A673 (cell line): ENCODE measurements around the gene ACAD11. TPM values are rescaled to one million over a fixed set of nuclear protein-coding genes. Genes with fewer than 3 reads are reported as not detected.
"Not testable (repeated sequence)": the region's sequence is repeated elsewhere in the genome, so short reads cannot be mapped to it uniquely, and the experiment has no call there.

Experiments used
- BruUV-seq: library from RNA; stranded (reverse); fragments of 400-500 nt; replicated peaks from 2 replicates; lab custom pipeline; 2021; lab: Mats Ljungman, UMichigan
- CTCF ChIA-PET: fragments of 300-600 bp; sonication (Branson Sonifier 250); formaldehyde crosslinking; loops from one replicate; lab custom pipeline; 2022; ENCODE audit warnings: antibody characterized with exemption; lab: Charles Lee
- POLR2A ChIA-PET: fragments of 300-600 bp; sonication (Branson Sonifier 250); formaldehyde crosslinking; loops from one replicate; lab custom pipeline; 2022; ENCODE audit warnings: antibody characterized with exemption; ENCODE audit not compliant: low non-redundant PET; lab: Charles Lee
- DNase-seq: peaks from one replicate; pipeline ENCODE4 v3.0.0-alpha.2; 2015; ENCODE audit warnings: low spot score
- H3K27ac ChIP-seq: fragments of 200-600 bp; sonication (generic); 2 replicates; pipeline ENCODE4 v1.5.1; 2016; ENCODE audit warnings: mixed run types, low read depth, mild to moderate bottlenecking, mixed read lengths, antibody characterized with exemption, low read length; ENCODE audit not compliant: poor library complexity, severe bottlenecking
- H3K27me3 ChIP-seq: fragments of 200-600 bp; sonication (generic); replicated peaks from 2 replicates; pipeline ENCODE4 v1.6.1; 2017; ENCODE audit warnings: mixed run types, low read depth, mild to moderate bottlenecking, mixed read lengths, antibody characterized with exemption, low read length; ENCODE audit not compliant: insufficient read depth, poor library complexity
- H3K36me3 ChIP-seq: fragments of 200-600 bp; sonication (generic); 2 replicates; pipeline ENCODE4 v1.6.1; 2016; ENCODE audit warnings: mixed run types, mild to moderate bottlenecking, mixed read lengths, antibody characterized with exemption, low read length; ENCODE audit not compliant: insufficient read depth, poor library complexity, severe bottlenecking
- H3K4me1 ChIP-seq: fragments of 200-600 bp; sonication (generic); 2 replicates; pipeline ENCODE4 v1.6.1; 2017; ENCODE audit warnings: mixed run types, mild to moderate bottlenecking, mixed read lengths, antibody characterized with exemption, low read length; ENCODE audit not compliant: insufficient read depth, poor library complexity, severe bottlenecking
- H3K4me3 ChIP-seq: fragments of 200-600 bp; sonication (generic); 2 replicates; pipeline ENCODE4 v1.5.1; 2016; ENCODE audit warnings: low read depth, mixed run types, mild to moderate bottlenecking, mixed read lengths, low read length; ENCODE audit not compliant: poor library complexity, severe bottlenecking
- H3K9me3 ChIP-seq: fragments of 200-600 bp; sonication (generic); 2 replicates; pipeline ENCODE4 v1.6.1; 2016; ENCODE audit warnings: mixed run types, low read depth, mild to moderate bottlenecking, mixed read lengths, antibody characterized with exemption, low read length; ENCODE audit not compliant: poor library complexity, severe bottlenecking
- CTCF ChIP-seq: fragments of 300-800, 200-600 bp; sonication (generic); conservative IDR thresholded peaks from 2 replicates; pipeline ENCODE4 v1.5.1; 2017; ENCODE audit warnings: low read depth, mild to moderate bottlenecking, antibody characterized with exemption, low read length, moderate library complexity, mixed read lengths
- EZH2 ChIP-seq: fragments of 200-600 bp; sonication (generic); IDR thresholded peaks from 2 replicates; pipeline ENCODE4 v1.6.1; 2017; ENCODE audit warnings: borderline replicate concordance, low read depth, mild to moderate bottlenecking, mixed read lengths, antibody characterized with exemption, low read length; ENCODE audit not compliant: poor library complexity, severe bottlenecking
- intact Hi-C: fragments of 100-400 bp; cut with micrococcal nuclease; formaldehyde crosslinking; loops from one replicate; pipeline ENCODE4 v1.10.0; 2022; ENCODE audit not compliant: unreplicated experiment
- total RNA-seq: library from RNA; stranded (reverse); gene quantifications from 2 replicates; pipeline ENCODE4 v1.2.3, GENCODE V29; 2021

Gene ACAD11
- total RNA-seq, 1 experiment from 2014 or later, result 10.4 TPM

- ChIA-PET POLR2A (interaction anchor here (0.6 kb wide), 1 partner anchor 56 kb away, joined by 3 read pairs; no protein-coding TSS in a partner anchor), CTCF (no interaction called here)
- Histone ChIP-seq H3K4me3 (no peak overlapping the region), H3K27me3 (no peaks in the 10 kb centered on the region), H3K4me1 (peaks cover 5% of the 10 kb centered on the region), H3K9me3 (no peaks in the 10 kb centered on the region), H3K36me3 (no peaks in the 10 kb centered on the region), H3K27ac (no peak overlapping the region)
- TF ChIP-seq EZH2 (no peak), CTCF (no peak)
- no TSS peak for BruUV-seq
- DNase-seq, result no peak
- intact Hi-C loops, result no loop called here
These were observed 53.5 kb downstream of the ACAD11 start for GRCh38 chr3:132606085-132606484.

DNA sequence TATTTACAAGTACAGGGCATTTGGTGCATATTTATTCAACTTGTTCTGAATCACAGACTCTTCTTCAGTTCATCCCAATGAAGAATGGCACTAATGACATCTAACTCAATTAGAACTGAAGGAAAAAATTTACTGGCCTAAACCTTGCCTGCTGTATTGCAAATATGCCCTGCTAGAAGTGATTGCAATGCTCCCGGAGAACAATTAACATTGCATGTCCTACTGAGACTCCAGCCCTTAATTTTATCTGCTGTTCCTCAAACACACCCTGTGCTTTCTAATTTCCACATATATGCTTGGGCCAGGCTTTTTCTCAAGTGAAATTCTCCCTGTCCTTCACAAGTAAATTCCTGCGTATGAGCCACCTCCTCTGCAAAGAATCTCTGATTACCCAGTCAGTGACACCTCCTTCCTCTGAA, 54.2 kb downstream of the ACAD11 start:
- TF ChIP-seq EZH2, result no peak
- TF ChIP-seq CTCF, result no peak
- Histone ChIP-seq H3K9me3 (no peaks in the 10 kb centered on the region), H3K27me3 (no peaks in the 10 kb centered on the region), H3K4me1 (peaks cover 5% of the 10 kb centered on the region), H3K4me3 (no peak overlapping the region), H3K36me3 (no peaks in the 10 kb centered on the region), H3K27ac (no peak overlapping the region)
- POLR2A ChIA-PET, result no interaction called here
- CTCF ChIA-PET, result no interaction called here
- intact Hi-C loops, result no loop called here
- BruUV-seq, result no TSS peak
- no peak for DNase-seq

DNA sequence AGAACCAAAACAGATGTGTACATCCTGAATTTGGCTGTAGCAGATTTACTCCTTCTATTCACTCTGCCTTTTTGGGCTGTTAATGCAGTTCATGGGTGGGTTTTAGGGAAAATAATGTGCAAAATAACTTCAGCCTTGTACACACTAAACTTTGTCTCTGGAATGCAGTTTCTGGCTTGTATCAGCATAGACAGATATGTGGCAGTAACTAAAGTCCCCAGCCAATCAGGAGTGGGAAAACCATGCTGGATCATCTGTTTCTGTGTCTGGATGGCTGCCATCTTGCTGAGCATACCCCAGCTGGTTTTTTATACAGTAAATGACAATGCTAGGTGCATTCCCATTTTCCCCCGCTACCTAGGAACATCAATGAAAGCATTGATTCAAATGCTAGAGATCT, 59.0 kb downstream of the ACAD11 start:
- CTCF ChIA-PET, H3K27me3 ChIP-seq, H3K4me1 ChIP-seq, BruUV-seq, intact Hi-C loops, H3K27ac ChIP-seq, POLR2A ChIA-PET, H3K4me3 ChIP-seq, H3K9me3 ChIP-seq, DNase-seq, H3K36me3 ChIP-seq: not testable (repeated sequence)

- intact Hi-C loops, result no loop called here
- Histone ChIP-seq H3K36me3 (no peaks in the 10 kb centered on the region), H3K4me3 (no peak overlapping the region), H3K9me3 (no peaks in the 10 kb centered on the region), H3K4me1 (peaks cover 14% of the 10 kb centered on the region), H3K27ac (no peak overlapping the region), H3K27me3 (no peaks in the 10 kb centered on the region)
- TF ChIP-seq EZH2 (no peak), CTCF (no peak)
- no peak for DNase-seq
- BruUV-seq, result no TSS peak
- POLR2A ChIA-PET, result no interaction called here
- CTCF ChIA-PET, result no interaction called here
These were observed 61.4 kb downstream of the ACAD11 start for GRCh38 chr3:132598181-132598580.
